HG03378 (cell line): ENCODE results near the gene TTC22.

Source experiments
- ATAC-seq: cut with Tn5 transposase; IDR thresholded peaks from one replicate; pipeline ENCODE4 v1.9.1; 2021; ENCODE audit warnings: mild to moderate bottlenecking, moderate library complexity; ENCODE audit not compliant: unreplicated experiment

Gene TTC22

DNA sequence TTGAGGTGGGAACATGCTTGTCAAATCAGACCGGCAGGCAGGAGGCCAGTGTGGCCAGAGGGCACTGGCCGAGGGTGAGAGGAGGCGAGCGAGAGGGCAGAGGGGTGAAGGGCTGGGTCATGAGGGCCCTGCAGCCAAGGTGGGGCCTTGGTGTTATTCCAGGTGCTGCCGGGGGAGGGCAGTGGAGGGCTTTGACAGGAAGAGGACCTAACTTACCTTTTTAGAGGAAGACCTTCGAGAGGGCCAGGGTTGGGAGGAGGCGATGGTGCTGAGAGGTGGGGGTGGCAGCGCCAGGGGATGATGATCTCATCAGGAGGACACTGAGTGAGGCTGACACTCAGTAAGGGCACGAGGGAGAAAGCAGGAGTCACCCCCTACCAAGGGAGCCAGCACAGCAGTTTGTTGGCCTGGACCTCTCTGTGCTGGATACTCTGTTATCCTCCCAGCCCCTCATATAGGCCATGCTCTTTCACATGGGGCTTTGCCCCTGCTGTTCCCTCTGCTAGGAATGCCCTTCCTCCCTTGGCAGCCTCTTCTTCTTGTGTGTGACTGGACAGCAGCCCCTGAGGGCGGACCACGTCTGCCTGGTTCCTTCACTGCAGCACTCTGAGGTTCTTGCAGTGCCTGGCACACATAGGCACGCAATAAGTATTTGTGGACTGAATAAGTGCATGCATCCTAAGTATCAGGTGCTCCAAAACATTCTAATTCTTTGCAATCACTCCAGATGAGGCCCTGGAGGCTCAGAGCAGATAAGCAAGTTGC is 7.5 kb upstream of the TTC22 start:
- no peak for ATAC-seq

DNA sequence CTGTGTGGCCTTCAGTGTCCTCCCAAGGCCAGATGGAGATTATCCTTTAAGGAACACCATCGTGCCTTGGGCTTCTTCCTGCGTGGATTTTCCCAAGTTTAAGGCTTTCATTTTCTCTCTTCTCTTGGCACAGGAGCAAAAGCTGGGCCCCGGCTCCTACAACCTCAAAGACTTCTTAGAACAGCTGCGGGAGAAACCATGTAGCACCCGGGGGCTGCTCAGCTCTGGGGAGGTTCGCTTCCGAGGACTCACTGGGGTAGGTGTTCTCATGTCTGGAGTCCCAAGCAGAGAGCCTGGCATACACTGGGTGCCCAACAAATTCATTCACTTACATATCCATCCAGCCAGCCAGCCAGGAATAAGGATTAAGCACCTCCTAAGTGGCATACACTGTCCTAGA is 6.6 kb upstream of the TTC22 start:
- ATAC-seq = no peak

DNA sequence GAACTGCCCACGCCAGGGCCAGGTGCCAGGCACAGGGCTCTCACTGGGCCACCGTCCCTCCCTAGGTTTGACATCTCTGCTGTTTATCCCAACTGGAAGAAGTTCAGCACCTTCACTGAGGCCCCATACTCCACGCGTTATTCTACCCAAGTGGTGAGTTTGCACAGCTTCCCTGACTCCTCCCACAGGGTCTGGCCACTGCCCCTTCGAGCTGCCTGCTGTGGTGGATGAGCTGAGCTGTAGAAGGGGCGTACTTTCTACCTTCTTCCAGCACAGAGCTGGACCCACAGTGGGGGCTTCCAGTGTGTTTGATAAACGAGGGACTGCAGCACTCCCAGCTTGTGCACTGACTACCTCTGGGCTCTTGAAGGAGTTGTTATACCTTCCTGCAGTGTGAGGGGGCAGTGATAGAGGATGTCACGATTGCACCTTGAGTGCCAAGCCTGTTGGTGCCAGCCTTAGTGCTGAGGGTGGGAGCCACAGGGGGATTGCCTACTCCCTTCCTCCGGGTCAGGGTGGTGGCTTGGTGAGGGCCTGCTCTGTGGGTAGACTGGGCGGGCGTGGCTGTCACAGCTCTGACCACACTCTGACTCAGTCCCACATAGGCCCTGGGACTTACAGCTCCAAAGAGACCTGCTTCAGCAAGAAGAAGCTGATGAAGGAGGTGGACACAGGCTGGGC is 5.9 kb upstream of the TTC22 start:
- ATAC-seq = no peak

DNA sequence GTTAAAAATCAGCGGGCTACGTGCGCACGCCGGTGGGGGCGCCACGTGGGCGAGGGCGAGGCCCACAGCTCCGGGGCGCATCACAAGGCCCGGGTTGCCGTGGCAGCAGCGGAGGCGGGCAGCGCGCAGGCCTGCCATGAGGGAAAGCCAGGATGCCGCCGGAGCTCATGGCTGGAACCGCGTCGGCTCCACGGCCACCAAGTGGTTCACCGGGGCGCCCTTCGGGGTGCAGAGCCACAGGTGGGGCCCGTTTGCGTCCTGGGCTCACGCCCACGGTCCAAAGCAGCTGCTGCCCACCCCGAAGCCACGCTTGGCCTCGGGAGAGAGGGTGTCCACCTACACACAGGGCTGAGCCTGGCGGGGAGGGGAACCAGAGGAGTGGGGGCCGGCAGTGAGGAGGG is 4.9 kb upstream of the TTC22 start:
- no peak for ATAC-seq

DNA sequence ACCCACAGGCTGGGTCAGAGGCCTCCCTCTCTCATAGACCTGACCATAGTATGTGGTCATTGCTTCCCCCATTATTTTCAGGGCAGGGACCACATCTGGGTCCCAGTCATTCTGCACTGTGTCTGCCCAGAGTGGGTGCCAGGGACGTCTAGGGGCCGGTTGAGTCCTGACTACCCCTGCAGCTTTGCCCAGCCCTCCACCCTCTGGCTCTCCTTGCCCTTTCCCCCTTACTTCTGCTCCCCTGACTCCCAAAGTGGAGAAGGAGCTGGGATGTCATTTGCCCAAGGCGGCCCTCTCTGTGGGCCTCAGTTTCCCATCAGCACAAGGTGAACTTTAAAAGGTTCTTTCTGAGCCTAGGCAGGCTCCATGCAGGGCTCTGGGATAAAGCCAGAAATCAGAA is 4.3 kb upstream of the TTC22 start:
- ATAC-seq = no peak

DNA sequence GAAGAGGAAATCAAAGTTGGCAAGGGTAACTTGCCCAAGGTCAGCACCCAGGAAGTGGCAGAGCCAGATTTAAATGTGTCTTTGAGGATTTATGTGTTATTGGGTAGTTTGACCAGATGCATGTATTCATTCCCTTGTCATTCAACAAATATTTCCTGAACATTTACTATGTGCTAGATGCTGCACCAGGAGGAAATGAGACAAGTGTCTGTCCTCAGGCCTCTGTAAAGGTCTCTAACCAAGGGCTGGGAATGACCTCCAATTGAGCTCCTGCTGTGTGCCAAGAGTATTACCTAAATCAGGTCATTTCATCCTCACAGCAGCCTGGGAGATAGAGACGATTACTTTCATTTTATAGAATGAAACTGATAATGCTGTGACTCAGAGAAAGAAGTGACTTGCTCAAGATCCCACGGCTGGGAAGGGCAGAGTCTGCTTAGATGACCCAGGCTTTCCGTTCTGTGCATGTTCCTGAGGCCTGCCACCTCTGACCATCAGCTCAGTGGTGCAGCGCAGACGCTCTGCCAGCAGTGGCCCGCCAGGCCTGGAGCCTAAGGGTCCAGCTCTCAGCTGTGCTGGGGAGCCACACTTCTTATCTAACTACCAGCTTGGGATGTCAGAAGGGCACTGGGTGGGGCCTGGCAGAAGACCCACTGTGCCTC is 3.5 kb upstream of the TTC22 start:
- no peak for ATAC-seq

DNA sequence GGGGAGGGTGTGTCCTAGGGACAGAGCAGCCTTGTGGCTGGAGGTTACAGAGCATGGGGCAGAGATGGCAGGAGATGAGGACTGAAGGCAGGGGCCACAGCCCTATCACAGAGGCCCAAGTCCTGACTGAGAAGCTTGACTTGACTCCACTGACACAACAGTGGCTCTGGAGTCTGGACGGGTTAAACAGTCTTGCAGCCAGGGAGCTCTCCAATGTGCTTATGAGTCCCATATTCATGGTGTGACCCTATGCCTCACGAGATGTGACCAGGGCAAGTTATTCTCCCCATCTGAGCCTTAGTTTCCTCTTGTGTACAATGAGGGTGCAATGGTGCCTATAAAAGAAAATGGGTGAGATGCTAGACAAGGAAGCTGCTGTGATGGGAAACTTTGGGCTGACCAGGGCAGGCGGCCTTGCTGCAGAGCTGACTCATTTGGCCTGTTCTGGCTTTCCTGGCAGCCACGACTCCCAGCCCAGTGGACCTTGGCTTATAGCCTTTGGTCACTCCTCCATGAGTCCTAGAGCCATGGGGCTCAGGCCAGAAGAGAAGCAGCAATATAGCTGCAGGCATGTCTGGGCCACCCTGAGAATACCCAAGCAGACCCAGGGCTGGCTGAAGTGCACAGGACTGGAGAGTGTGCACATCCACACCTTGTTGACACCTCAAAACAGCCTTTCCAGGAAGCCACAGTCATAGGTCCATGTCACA is 2.8 kb upstream of the TTC22 start:
- no peak for ATAC-seq

DNA sequence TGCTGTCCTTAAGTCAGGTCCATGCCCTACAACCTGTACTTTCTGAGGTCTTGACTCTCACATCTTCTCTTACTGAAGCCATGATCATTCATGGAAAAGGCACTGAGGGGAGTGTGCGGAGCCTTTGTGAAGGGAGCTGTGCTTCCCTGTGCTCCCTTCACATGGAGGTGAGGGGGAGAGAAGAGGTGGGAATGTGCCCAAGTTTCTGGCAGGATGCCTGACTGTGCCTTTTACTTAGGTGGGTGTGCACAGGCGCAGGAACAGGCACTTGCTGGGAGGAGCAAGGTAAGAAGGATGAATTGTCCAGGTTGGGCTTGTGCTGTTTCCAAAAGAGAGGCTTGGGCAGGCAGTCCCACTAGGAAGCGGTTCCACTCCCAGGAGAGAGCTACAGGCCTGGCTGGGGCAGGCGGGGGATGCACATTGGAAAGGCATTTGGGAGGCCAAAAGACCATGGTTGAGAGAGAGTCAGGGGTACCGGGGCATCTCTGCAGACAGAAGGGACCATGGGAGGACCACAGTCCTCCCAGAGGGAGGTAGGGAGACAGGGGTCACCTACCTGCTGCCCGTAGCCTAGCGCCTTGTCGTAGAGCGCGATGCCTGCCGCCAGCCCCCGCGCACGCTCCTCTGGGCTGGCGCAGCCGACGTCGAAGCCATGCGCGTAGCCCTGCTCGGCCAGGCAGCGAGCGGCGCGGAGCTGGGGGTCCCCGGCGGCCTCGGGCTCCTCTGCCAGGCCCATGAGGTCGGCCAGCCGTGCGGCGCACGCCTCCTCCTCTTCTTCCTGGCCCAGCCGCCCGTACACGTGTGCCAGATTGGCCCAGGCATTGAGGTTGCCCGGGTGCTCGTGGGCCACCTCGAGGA is 853 bp downstream of the TTC22 start:
- no peak for ATAC-seq

DNA sequence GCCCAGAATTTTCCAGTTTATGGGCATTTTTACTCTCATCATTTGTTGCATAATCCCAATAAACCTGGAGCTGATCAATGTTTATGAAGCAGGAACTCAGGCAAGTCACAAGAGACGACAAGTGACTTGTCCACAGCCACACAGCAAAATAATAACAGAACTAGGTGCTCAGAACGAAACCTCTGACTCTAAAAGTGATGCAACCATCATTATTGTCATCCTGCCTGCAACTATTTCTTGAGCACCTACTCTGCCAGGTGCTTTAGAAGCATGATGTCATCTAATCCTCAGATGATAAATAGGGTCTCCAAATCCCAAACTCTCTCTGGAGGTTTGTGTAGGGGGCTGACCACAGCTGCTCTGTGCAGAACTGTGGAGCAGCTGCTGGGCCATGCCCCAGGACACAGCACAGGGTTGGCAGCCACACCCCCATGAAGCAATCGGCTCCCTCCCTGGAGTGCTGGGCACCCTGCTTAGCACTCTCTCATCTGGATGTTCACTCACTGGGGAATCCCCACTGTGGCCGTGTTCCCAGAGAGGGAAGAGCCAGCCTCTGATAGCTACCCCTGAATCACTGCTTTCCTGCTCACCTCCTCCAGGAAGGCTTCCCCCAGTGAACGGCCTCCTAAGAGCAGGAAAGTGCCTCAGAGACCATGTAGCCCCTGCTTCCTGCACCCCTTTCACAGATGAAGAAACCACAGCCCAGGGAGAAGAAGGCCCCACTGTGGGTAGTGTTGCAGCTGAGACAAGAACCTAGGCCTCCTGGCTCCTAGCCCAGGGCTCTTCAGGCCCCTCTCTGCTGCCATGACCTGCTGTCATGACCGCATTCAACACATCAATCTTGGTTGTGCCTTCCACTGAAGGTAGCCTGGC is 2.1 kb downstream of the TTC22 start:
- peak; percentile 57 for ATAC-seq

DNA sequence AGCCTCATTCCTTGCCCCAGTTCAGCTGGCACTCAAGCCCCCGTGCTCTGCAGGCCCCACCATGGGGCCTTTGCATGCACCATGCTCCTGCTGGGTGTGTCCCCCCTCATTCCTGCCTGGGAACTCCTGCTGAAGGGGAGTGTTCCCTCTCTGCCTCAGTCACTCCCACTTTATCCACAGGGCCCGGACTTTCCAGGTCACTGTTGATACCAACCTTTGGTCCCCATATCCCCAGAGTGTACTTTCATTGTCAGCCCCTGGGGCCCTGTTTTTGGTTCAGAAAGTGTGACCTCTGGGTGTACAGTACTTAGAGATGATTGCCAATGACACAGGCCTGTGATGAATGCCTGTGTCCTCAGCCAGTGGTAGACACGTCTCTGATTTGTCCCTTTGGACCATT is 2.9 kb downstream of the TTC22 start:
- no peak for ATAC-seq

DNA sequence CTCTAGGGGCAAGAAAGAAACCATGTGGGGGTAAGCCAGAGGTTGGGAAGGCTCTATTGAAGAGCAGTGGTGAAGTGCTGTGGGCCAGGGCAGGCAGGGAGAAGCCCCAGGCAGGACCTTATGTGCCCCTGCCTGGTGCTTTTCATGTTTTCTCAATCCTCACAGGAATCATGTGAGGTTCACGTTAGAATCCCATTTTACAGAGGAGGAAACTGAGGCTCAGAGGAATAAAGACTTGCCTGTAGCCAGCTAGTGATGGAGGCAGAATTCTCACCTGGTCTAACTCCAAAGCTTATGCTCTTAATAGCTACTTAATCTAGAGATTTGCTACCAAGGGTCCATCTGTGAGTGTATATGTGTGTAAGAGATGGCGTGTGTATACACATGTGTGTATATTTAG is 4.2 kb downstream of the TTC22 start:
- ATAC-seq = no peak

DNA sequence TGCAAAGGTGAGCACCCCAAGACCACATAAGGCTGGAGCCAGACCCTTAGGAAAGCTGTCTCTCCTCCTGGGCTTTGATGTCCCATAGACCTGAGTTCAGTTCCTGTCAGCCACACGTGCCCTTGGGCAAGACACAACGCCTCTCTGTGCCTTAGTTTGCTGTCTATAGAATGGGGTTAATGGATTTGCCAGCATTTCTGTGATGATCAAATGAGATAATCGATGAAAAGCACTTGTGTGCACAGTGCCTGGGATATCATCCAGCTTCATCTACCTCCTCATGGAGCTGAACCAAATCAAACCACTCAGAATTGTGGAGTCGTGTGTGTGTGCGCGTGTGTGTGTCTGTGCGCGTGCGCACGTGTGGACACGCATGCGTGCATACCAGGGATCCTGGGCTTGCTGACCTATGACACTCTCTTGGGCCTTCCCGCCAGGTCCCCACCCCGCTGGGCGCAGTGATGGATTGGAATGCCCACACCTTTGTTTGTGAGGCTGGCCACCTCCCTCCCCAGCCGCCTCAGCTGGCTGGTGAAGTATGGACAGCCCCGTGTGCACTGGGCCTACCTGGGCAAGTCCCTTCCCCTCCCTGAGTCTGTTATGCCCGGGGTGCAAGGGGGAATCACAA is 5.2 kb downstream of the TTC22 start:
- no peak for ATAC-seq

DNA sequence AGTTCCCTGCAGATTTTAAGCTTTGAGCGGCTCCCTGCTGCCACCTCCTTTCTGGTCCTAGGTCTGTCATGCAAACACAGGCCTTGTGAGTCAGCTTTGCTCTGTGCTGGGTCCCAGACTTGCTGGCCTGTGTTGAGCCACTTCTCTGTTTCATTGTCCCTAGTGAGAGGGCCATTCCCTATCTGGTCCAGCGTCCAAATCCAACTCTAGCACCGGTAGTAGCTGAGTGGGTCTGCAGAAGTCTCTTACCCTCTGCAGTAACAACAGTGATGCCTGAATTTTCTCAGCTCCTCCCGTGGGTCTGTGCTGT is 5.8 kb downstream of the TTC22 start:
- no peak for ATAC-seq

DNA sequence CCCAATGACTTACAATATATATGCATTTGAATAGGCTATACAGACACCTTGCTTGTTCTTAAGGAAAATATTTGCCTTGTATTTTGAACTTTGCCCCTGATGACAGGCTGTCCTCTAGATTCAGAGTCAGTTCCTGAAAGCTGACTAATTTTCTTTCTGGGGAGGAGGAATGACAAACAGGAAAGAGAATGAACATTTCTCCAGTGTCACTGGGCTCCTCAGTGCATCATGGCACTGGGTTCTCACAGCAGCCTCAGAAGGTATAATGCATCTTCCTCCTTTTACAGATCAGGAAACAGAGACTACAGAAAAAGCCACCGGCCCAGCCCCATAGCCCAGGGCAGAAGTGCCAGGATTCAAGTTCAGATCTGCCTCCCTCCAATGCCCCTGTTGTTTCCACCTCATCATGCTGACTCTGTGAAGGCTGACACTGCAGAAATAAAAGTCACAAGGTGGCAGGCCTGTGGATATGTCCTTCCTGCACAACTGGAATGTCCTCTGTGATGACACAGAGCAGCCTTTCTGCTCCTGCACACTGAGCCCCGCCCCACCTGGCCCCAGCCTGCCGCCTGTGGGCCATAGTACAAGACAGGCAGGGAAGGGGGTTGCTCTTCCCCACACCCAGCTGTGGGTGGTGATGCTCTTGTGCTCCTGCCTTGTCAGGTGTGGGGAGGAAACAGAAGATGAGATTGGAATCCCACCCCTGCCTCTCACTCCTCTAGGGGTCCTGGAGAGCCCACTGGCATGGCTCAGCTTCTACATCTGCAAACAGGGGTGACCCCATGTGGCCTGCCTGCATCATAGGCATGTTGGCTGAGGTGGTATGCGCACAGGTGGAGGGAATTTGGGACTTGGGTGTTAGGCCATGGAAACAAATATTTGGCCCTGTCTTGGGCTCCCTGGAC is 6.4 kb downstream of the TTC22 start:
- no peak for ATAC-seq

DNA sequence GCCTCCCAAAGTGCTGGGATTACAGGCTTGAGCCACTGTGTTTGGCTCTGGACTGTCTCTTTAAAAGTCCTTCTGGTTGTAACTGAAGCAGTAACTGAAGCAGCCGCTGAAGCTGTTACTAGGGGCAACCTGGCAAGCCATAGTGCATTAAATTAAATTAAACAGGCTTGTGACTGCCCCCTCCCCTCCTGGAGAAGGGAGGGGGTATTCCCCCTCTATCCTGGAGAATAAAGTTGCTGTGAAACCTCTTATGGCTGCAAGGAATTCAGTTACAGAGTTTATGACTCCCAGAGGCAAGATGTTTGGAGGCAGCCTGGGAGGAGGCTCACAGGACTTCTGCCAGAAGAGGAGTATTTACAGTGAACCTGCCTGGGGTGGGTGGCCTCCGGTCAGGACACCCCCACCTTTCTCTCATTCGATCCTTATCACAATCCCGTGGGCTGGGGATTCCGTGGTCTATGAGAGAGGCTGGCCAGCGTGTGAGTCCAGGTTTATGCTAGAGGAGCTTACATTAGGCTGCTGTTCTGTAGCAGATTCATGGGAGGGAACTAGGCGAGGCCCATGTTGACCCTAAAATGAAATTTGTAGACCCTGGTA is 8.3 kb downstream of the TTC22 start:
- ATAC-seq = no peak

DNA sequence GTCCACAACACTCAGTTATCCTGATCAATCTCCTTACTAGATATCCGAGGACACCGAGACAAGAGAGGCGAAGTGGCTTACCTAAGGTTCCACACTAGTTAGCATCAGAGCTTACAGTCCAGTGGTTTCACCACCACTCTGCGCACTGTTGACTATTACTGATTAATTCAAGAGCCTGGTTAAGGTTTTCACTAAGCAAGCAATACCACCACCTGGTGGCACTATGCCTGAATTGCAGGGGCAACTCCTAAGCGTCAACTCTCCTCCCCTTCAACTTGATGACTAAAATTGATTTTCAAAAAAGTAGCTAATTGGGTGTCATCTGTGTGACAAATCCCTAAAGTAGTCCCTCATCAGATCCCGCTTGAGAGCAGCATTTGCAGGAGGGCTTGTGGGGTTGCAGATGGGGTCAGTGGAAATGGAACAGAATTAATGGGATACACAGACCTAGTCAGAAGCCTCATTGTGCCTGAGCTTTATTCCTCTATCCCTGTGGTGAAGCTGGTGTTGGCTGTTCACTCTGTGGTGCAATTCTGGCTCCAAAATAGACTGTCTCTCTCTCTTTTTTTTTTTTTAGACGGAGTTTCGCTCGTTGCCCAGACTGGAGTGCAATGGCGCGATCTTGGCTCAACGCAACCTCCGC is 9.1 kb downstream of the TTC22 start:
- no peak for ATAC-seq

DNA sequence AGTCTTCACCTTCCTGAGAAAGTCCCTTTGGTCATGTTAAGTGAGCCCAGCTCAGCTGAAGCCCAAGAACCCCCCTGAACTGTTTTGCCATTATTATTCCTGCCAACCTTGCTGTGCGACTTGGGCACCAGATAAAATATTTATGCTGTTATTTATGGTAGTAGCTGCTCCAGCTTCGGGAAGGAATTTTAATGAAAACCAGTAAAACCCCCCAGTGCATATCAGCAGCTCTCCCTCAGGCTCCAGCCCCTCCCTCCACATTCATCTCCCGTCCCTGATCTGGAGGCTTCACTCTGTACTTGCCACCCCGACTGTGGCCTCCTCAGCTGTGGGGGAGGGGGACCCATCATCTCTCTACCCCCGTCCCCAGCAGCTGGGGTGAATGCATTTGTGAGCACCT is 12.7 kb downstream of the TTC22 start:
- no peak for ATAC-seq

DNA sequence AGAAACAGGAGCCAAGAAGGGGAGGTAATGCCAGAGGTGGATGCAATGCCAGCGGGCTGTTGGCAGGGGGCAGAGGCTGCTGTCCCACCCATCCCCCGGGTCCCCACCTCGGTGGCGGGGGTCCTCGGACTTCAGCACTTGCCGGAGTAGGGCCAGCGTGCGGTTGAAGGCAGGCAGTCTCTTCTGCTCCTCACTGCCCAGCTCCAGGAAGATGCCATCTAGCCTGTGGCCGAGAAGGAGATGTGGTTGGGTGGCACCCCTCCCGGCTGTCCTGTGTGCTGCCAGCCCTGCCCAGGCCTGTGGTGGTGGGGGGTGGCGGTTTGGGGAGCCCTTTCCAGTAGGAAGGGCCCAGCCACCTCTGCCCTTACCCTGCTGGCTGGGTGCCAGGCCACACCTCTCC is 13.5 kb downstream of the TTC22 start:
- no peak for ATAC-seq
